WI38 (cell line): ENCODE measurements around the gene FBXL22.

Experiments used
- H3K4me3 ChIP-seq: 2 replicates; pipeline ENCODE4 v1.5.1; 2011; ENCODE audit warnings: low read depth, mild to moderate bottlenecking, control low read depth, low read length
- CTCF ChIP-seq: IDR thresholded peaks from 2 replicates; pipeline ENCODE4 v1.5.1; 2012; ENCODE audit warnings: low read depth, mild to moderate bottlenecking, control low read depth, low read length

FBXL22 gene

GRCh38 chr15:63605816-63606215 lies 8.6 kb downstream of the FBXL22 start:
- no peak overlapping the region for H3K4me3 ChIP-seq
- TF ChIP-seq CTCF, result no peak

- no peak overlapping the region for H3K4me3 ChIP-seq
- no peak for TF ChIP-seq CTCF
These were observed 9.1 kb downstream of the FBXL22 start for GRCh38 chr15:63606308-63606707.

GRCh38 chr15:63608989-63609388 lies 11.8 kb downstream of the FBXL22 start:
- no peak overlapping the region for H3K4me3 ChIP-seq
- no peak for TF ChIP-seq CTCF

GRCh38 chr15:63609448-63609847 lies 12.3 kb downstream of the FBXL22 start:
- no peak overlapping the region for H3K4me3 ChIP-seq
- no peak for TF ChIP-seq CTCF

GRCh38 chr15:63610209-63610841 lies 13.1 kb downstream of the FBXL22 start:
- H3K4me3 ChIP-seq, result no peak overlapping the region
- peak; percentile 82 for TF ChIP-seq CTCF

GRCh38 chr15:63611177-63611576 lies 14.0 kb downstream of the FBXL22 start:
- no peak for TF ChIP-seq CTCF
- no peak overlapping the region for H3K4me3 ChIP-seq

- no peak overlapping the region for H3K4me3 ChIP-seq
- TF ChIP-seq CTCF, result no peak
These were observed 15.1 kb downstream of the FBXL22 start for GRCh38 chr15:63612300-63612699.
